Ishikawa (cell line): Measurements from ENCODE around the gene CFAP54.

Experiments
- CEBPB ChIP-seq: IDR thresholded peaks from 2 replicates; pipeline ENCODE4 v1.6.1; 2012
- CREB1 ChIP-seq: IDR thresholded peaks from 2 replicates; pipeline ENCODE4 v1.6.1; 2012; ENCODE audit warnings: low read depth
- EGR1 ChIP-seq: IDR thresholded peaks from 2 replicates; pipeline ENCODE4 v1.6.1; 2012
- EP300 ChIP-seq: IDR thresholded peaks from 2 replicates; pipeline ENCODE4 v1.6.1; 2012; ENCODE audit warnings: borderline replicate concordance
- FOXM1 ChIP-seq: IDR thresholded peaks from 2 replicates; pipeline ENCODE4 v1.6.1; 2012; ENCODE audit warnings: low read depth, borderline replicate concordance
- MAX ChIP-seq: IDR thresholded peaks from 2 replicates; pipeline ENCODE4 v1.6.1; 2012
- NFIC ChIP-seq: IDR thresholded peaks from 2 replicates; pipeline ENCODE4 v1.6.1; 2012
- RAD21 ChIP-seq: IDR thresholded peaks from 2 replicates; pipeline ENCODE4 v1.6.1; 2012; ENCODE audit warnings: low read depth
- REST ChIP-seq: IDR thresholded peaks from 2 replicates; pipeline ENCODE4 v1.6.1; 2012; ENCODE audit warnings: low read depth, mild to moderate bottlenecking
- TAF1 ChIP-seq: IDR thresholded peaks from 2 replicates; pipeline ENCODE4 v1.6.1; 2012; ENCODE audit warnings: low read depth, mild to moderate bottlenecking
- TCF12 ChIP-seq: IDR thresholded peaks from 2 replicates; pipeline ENCODE4 v1.6.1; 2012; ENCODE audit warnings: low read depth
- TEAD4 ChIP-seq: IDR thresholded peaks from 2 replicates; pipeline ENCODE4 v1.6.1; 2012
- USF1 ChIP-seq: IDR thresholded peaks from 2 replicates; pipeline ENCODE4 v1.6.1; 2012
- YY1 ChIP-seq: IDR thresholded peaks from 2 replicates; pipeline ENCODE4 v1.6.1; 2012; ENCODE audit warnings: low read depth
- ZBTB7A ChIP-seq: IDR thresholded peaks from 2 replicates; pipeline ENCODE4 v1.6.1; 2012; ENCODE audit warnings: low read depth

CFAP54 gene

GRCh38 chr12:96743606-96744005, 254.2 kb downstream of the CFAP54 start:
- TF ChIP-seq FOXM1 (no peak), CREB1 (no peak), USF1 (no peak), EGR1 (no peak), RAD21 (no peak), TCF12 (no peak), EP300 (no peak), ZBTB7A (no peak), NFIC (no peak), TAF1 (no peak), CEBPB (no peak)

- TF ChIP-seq YY1 (no peak), NFIC (no peak), USF1 (no peak), MAX (no peak)
These were observed 260.6 kb downstream of the CFAP54 start for GRCh38 chr12:96749999-96750398.

- no peak for TF ChIP-seq RAD21
- TF ChIP-seq EGR1, result no peak
- no peak for TF ChIP-seq TEAD4
- TF ChIP-seq MAX, result no peak
- no peak for TF ChIP-seq EP300
- TF ChIP-seq TAF1, result no peak
- no peak for TF ChIP-seq NFIC
- TF ChIP-seq FOXM1, result no peak
- no peak for TF ChIP-seq USF1
- TF ChIP-seq CREB1, result no peak
- TF ChIP-seq CEBPB, result no peak
- no peak for TF ChIP-seq ZBTB7A
- no peak for TF ChIP-seq YY1
- no peak for TF ChIP-seq TCF12
These were observed 262.2 kb downstream of the CFAP54 start for GRCh38 chr12:96751626-96752025.

- TF ChIP-seq EP300 (no peak), YY1 (no peak), CREB1 (no peak), TCF12 (no peak), CEBPB (no peak), REST (no peak), FOXM1 (no peak), ZBTB7A (no peak), USF1 (no peak), MAX (no peak), RAD21 (no peak), TEAD4 (no peak), NFIC (no peak), TAF1 (no peak), EGR1 (no peak)
These were observed 262.8 kb downstream of the CFAP54 start for GRCh38 chr12:96752211-96752610.

- TF ChIP-seq NFIC (no peak), MAX (no peak), ZBTB7A (no peak), EP300 (no peak), RAD21 (no peak), CEBPB (no peak), REST (no peak), EGR1 (no peak)
These were observed 276.9 kb downstream of the CFAP54 start for GRCh38 chr12:96766232-96766631.
